Psoas muscle (tissue), 8 donors: ENCODE measurements around the gene SEMA6D. TPM values are rescaled to one million over a fixed set of nuclear protein-coding genes. Genes with fewer than 3 reads are reported as not detected.
A peak's percentile ranks its signal among the peaks of the same experiment; 100 is the strongest.

Experiments
- ATAC-seq, 4 donors: fragments of 200-7000 bp; cut with Tn5 transposase; one replicate each; pipeline ENCODE4 v1.9.1; 2020; ENCODE audit warnings: moderate library complexity in 3 of 4, mild to moderate bottlenecking in 2 of 4
- DNase-seq, 2 donors: peaks; one replicate each; pipeline ENCODE4 v3.0.0-alpha.2; 2020
- H3K27ac ChIP-seq: fragments of 200-600 bp; one replicate; pipeline ENCODE4 v1.8.0; 2022
- H3K27me3 ChIP-seq, 3 donors: fragments of 200-600 bp in 1 of 3; one replicate each; pipeline versions ENCODE4 v1.6.1 to v1.8.0; 2013 to 2022; ENCODE audit warnings: low read length in 2 of 3, mild to moderate bottlenecking in 2 of 3, moderate library complexity in 1 of 3; ENCODE audit not compliant: insufficient read depth in 3 of 3
- H3K36me3 ChIP-seq, 2 donors: fragments of 200-600 bp in 1 of 2; one replicate each; pipeline versions ENCODE4 v1.6.1 to v1.8.0; 2013 to 2022; ENCODE audit warnings: low read depth in 1 of 2, mild to moderate bottlenecking in 1 of 2, moderate library complexity in 1 of 2; ENCODE audit not compliant: insufficient read depth in 1 of 2
- H3K4me1 ChIP-seq: fragments of 200-600 bp; one replicate; pipeline ENCODE4 v1.8.0; 2022
- H3K4me3 ChIP-seq: fragments of 200-600 bp; one replicate; pipeline ENCODE4 v1.8.0; 2022; ENCODE audit warnings: mild to moderate bottlenecking
- H3K9me3 ChIP-seq: fragments of 200-600 bp; one replicate; pipeline ENCODE4 v1.8.0; 2022
- CTCF ChIP-seq: fragments of 200-600 bp; IDR thresholded peaks from one replicate; pipeline ENCODE4 v1.8.0; 2022; ENCODE audit warnings: antibody characterized with exemption
- WGBS, 3 donors: extraction: QIAGEN DNeasy Blood & Tissue Kit; methylation state at CpG; one replicate each; pipeline versions ENCODE4 v1.1.6 to v1.1.7; 2013; 5-methylcytosine and 5-hydroxymethylcytosine counted together
- intact Hi-C, 2 donors: fragments of 100-400 bp; cut with DNase I; formaldehyde crosslinking; loops; one replicate each; pipeline versions ENCODE4 v1.11.0 to v1.14.2; 2022
- polyA plus RNA-seq, 3 donors: library from polyadenylated mRNA; stranded (reverse); fragments of 200-250 nt; gene quantifications; one replicate each; pipeline ENCODE4 v1.2.3, GENCODE V29; 2013
- total RNA-seq, 4 donors: library from RNA; stranded (reverse); fragmentation: NEBNext Ultra II Directional in 2 of 4; extraction: Animal tissue kit (Norgen Biotek cat#: 25700) in 2 of 4; gene quantifications; one replicate each; pipeline versions ENCODE4 v1.2.1 to v1.2.4, GENCODE V29; 2021 to 2023
- donor health status: healthy with polysubstance abuse.
- donor health status: DM: no; HTN: no; CAD: no; lungs with moderate emphysema.
- donor health status: Bipolar disorder and iron deficiency.
- donor health status: healthy.
- donor health status: DM: yes; HTN: yes; CAD: no.
- donor health status: DM: no; HTN: no; CAD: no.
- donor health status: DM: no; HTN: no; CAD: no.
- donor health status: DM: yes; HTN: yes; CAD: no.

Gene SEMA6D
- total and polyA plus RNA-seq, 7 donors, result 1.1 to 7.4 (median 3.6) TPM

DNA sequence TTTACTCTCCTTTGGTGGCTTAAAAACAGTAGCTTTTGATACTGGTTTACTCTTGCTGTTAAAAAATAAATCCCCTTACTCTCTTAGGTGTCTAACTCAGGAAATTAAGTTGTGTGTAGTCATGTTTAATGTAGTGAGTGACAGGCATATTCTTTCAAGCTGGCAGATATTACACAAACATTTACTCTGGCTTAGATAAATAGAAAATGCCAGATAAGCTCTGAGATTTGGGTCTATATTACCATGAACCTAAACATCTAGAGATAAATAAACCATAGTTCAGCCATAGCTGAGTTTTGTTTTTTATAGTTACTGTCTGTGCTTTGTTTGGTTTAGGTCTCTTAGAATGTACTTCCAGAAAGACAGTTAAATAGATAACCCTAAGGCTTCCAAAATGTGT is 2.4 kb downstream of the SEMA6D start:
- H3K4me1 ChIP-seq, result peaks cover 53% of the 10 kb centered on the region
- H3K36me3 ChIP-seq, result no peaks in the 10 kb centered on the region
- peak overlapping the region; percentile 74 for H3K4me3 ChIP-seq
- no peak for DNase-seq
- no peaks in the 10 kb centered on the region for H3K27me3 ChIP-seq
- intact Hi-C loops, result loop anchor here (5.0 to 10.0 kb wide), 4 partner anchors 38 to 525 kb away; no protein-coding TSS in a partner anchor
- ATAC-seq, result no peak
- peak overlapping the region; percentile 91 for H3K27ac ChIP-seq
- TF ChIP-seq CTCF, result no peak
- no peaks in the 10 kb centered on the region for H3K9me3 ChIP-seq

DNA sequence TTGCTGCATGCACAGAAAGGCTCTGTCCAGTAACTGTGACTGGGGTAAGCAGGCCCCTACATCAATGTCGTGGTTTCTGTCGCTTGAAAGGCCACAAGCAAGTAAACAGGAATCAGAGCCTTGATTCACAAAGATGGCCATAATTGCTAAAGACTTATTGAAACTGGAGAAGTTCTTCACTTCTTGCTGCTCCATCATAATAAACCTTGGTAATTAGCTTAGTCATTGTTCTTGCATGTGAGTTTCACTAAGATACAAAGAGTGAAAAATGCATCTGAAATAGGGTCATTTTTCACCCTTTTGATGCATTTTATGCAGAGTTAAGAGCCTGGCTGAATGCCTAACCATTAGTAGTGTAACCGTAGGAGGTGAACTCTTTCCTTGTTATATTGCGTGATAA is 3.2 kb downstream of the SEMA6D start:
- Histone ChIP-seq H3K27ac (peak overlapping the region; percentile 91), H3K27me3 (no peaks in the 10 kb centered on the region), H3K9me3 (no peaks in the 10 kb centered on the region), H3K4me1 (peaks cover 60% of the 10 kb centered on the region), H3K4me3 (peak overlapping the region; percentile 74), H3K36me3 (no peaks in the 10 kb centered on the region)
- TF ChIP-seq CTCF, result no peak
- DNase-seq, result no peak
- intact Hi-C loops, result no loop called here
- 33 to 60% (median 38%) methylated on average over 4 of the region's 4 CpGs for WGBS, 3 donors
- ATAC-seq, result no peak

- H3K27ac ChIP-seq, result peak overlapping the region; percentile 91
- WGBS, 3 donors, result 24 to 28% (median 26%) methylated on average over 4 of the region's 4 CpGs
Measured at GRCh38 chr15:47721676-47722075, 4.4 kb downstream of the SEMA6D start.

GRCh38 chr15:47724346-47724745 is 7.0 kb downstream of the SEMA6D start:
- H3K4me1 ChIP-seq, result peaks cover 76% of the 10 kb centered on the region
- WGBS, 3 donors, result 35 to 42% (median 41%) methylated on average over 2 of the region's 2 CpGs
- intact Hi-C loops, result loop anchor here in 1 of 2 donors (2.0 kb wide), 1 partner anchor 32 kb away; no protein-coding TSS in a partner anchor

More at GRCh38 chr15:47721676-47722075, 4.4 kb downstream of the SEMA6D start:
- Histone ChIP-seq H3K9me3 (no peaks in the 10 kb centered on the region), H3K27me3 (no peaks in the 10 kb centered on the region), H3K36me3 (no peaks in the 10 kb centered on the region), H3K4me1 (peaks cover 58% of the 10 kb centered on the region), H3K4me3 (peak overlapping the region; percentile 74)
- no peak for TF ChIP-seq CTCF
- no peak for ATAC-seq
- intact Hi-C loops, result no loop called here
- no peak for DNase-seq

More at GRCh38 chr15:47724346-47724745, 7.0 kb downstream of the SEMA6D start:
- TF ChIP-seq CTCF, result no peak
- peak overlapping the region; percentile 91 for H3K27ac ChIP-seq
- no peak for DNase-seq
- H3K36me3 ChIP-seq, result no peaks in the 10 kb centered on the region
- ATAC-seq, result peak in 2 of 4 donors; percentile 33 to 71
- H3K4me3 ChIP-seq, result peak overlapping the region; percentile 23
- H3K27me3 ChIP-seq, result no peaks in the 10 kb centered on the region
- no peaks in the 10 kb centered on the region for H3K9me3 ChIP-seq
